GM12878 (cell line): ENCODE data around the gene ABHD12B. TPM values are rescaled to one million over a fixed set of nuclear protein-coding genes. Genes with fewer than 3 reads are reported as not detected.

Experiments used
- ATAC-seq: fragments of 200-7000 bp; cut with Tn5 transposase; 3 replicates; pipeline ENCODE4 v1.9.1; 2020; ENCODE audit warnings: mild to moderate bottlenecking, moderate library complexity
- BruUV-seq: library from RNA; stranded (reverse); fragments of 400-500 nt; replicated peaks from 2 replicates; lab custom pipeline; 2021; lab: Mats Ljungman, UMichigan
- CTCF ChIA-PET: fragments of 300-600 bp; sonication (Branson Sonifier 250); formaldehyde crosslinking; extraction: SDS; loops from one replicate; lab custom pipeline; 2021; ENCODE audit warnings: inconsistent platforms; lab: Yijun Ruan, JAX
- POLR2A ChIA-PET: fragments of 350-600 bp; formaldehyde crosslinking; extraction: SDS; loops from one replicate; lab custom pipeline; 2021; ENCODE audit warnings: inconsistent platforms; lab: Charles Lee
- RAD21 ChIA-PET: fragments of 300-600 bp; sonication (Branson Sonifier 250); formaldehyde crosslinking; loops from one replicate; lab custom pipeline; 2023; ENCODE audit warnings: antibody characterized with exemption; ENCODE audit not compliant: unreplicated experiment; lab: Charles Lee
- SMC1A ChIA-PET: fragments of 300-600 bp; sonication (Branson Sonifier 250); formaldehyde crosslinking; loops from one replicate; lab custom pipeline; 2023; ENCODE audit not compliant: unreplicated experiment, uncharacterized antibody; lab: Charles Lee
- DNase-seq: peaks from one replicate; pipeline ENCODE4 v3.0.0-alpha.2; 2011; ENCODE audit warnings: low read depth, low spot score
- FAIRE-seq: peaks from 3 replicates; lab custom pipeline; 2011; peaks lifted over from hg19 to GRCh38; lab: Jason Lieb, UNC
- H2AFZ ChIP-seq: 2 replicates; pipeline ENCODE4 v1.6.0; 2011; ENCODE audit warnings: low read depth, low read length, control low read depth; ENCODE audit not compliant: control insufficient read depth
- H3K27ac ChIP-seq: 2 replicates; pipeline ENCODE4 v1.5.1; 2011; ENCODE audit warnings: control low read depth; ENCODE audit not compliant: control insufficient read depth, insufficient read depth
- H3K27me3 ChIP-seq, 2 experiments: replicated peaks in 1 of 2; 2 replicates each; pipeline versions ENCODE4 v1.6.0 to v1.6.1; 2011; ENCODE audit warnings: low read length in 1 of 2; ENCODE audit not compliant: control insufficient read depth in 2 of 2, insufficient read depth in 2 of 2
- H3K36me3 ChIP-seq, 2 experiments: 2 replicates each; pipeline ENCODE4 v1.5.1; 2011; ENCODE audit warnings: low read length in 1 of 2; ENCODE audit not compliant: control insufficient read depth in 2 of 2, insufficient read depth in 2 of 2
- H3K4me1 ChIP-seq: 2 replicates; pipeline ENCODE4 v1.6.1; 2011; ENCODE audit warnings: mild to moderate bottlenecking, low read length, moderate library complexity, mixed read lengths; ENCODE audit not compliant: control insufficient read depth, insufficient read depth
- H3K4me2 ChIP-seq: 2 replicates; pipeline ENCODE4 v1.6.0; 2011; ENCODE audit warnings: control low read depth; ENCODE audit not compliant: control insufficient read depth, insufficient read depth
- H3K4me3 ChIP-seq: fragments of 200-600 bp; sonication (generic); 2 replicates; pipeline ENCODE4 v1.5.1; 2016
- H3K79me2 ChIP-seq: 2 replicates; pipeline ENCODE4 v1.6.0; 2011; ENCODE audit warnings: low read length; ENCODE audit not compliant: control insufficient read depth, insufficient read depth
- H3K9ac ChIP-seq: 2 replicates; pipeline ENCODE4 v1.8.0; 2011; ENCODE audit warnings: low read length, control low read depth, mixed read lengths; ENCODE audit not compliant: control insufficient read depth, insufficient read depth
- H3K9me3 ChIP-seq: replicated peaks from 3 replicates; pipeline ENCODE4 v1.5.1; 2011; ENCODE audit warnings: mild to moderate bottlenecking, low read length; ENCODE audit not compliant: control insufficient read depth, insufficient read depth
- H4K20me1 ChIP-seq: 2 replicates; pipeline ENCODE4 v1.6.0; 2011; ENCODE audit not compliant: control insufficient read depth, insufficient read depth
- EED ChIP-seq: sonication (generic); IDR thresholded peaks from 2 replicates; pipeline ENCODE4 v1.6.1; 2016; ENCODE audit warnings: antibody characterized with exemption, low read depth
- HSF1 ChIP-seq: fragments of 150-350 bp; IDR thresholded peaks from 2 replicates; pipeline ENCODE4 v1.6.1; 2014; ENCODE audit warnings: mild to moderate bottlenecking, low read depth, low read length
- IRF4 ChIP-seq: IDR thresholded peaks from 2 replicates; pipeline ENCODE4 v1.6.1; 2011; ENCODE audit warnings: low read depth, low read length
- RELA ChIP-seq: fragments of 450-650 bp; IDR thresholded peaks from 2 replicates; pipeline ENCODE4 v1.8.0; 2014; ENCODE audit warnings: borderline replicate concordance; ENCODE audit not compliant: partially characterized antibody
- STAT3 ChIP-seq: IDR thresholded peaks from 2 replicates; pipeline ENCODE4 v1.6.1; 2011; ENCODE audit warnings: low read depth, low read length, improper control_type of control experiment
- WGBS: methylation state at CpG from one replicate; pipeline ENCODE4 v1.1.6; 2016; ENCODE audit warnings: low lambda C conversion rate; ENCODE audit not compliant: insufficient replicate concordance, insufficient coverage; ENCODE audit errors: missing lambda C conversion rate; 5-methylcytosine and 5-hydroxymethylcytosine counted together
- in situ Hi-C: fragments of 300-500 bp; cut with MboI; formaldehyde crosslinking; loops from 9 replicates; pipeline ENCODE4 v1.14.3; 2018; ENCODE audit warnings: mixed read lengths
- intact Hi-C: fragments of 100-400 bp; cut with micrococcal nuclease; formaldehyde crosslinking; loops from one replicate; pipeline ENCODE4 v1.14.2; 2022; ENCODE audit not compliant: unreplicated experiment
- polyA plus RNA-seq, 11 experiments: library from polyadenylated mRNA; depleted of rRNA in 4 of 11; unstranded in 6 of 11; stranded (reverse) in 5 of 11; fragments of >200 nt; fragmentation: Nextera tagmentation in 4 of 11; fragmentation: Illumina TruSeq in 1 of 11; extraction: Ambion mirVana in 4 of 11; extraction: Trizol in 1 of 11; gene quantifications; 1 replicate in 1 of 11; 2 replicates in 10 of 11; pipeline versions ENCODE4 v1.2.1 to v1.2.3, GENCODE V29; 2011 to 2016; ENCODE audit warnings: inconsistent platforms in 2 of 11, missing spikeins in 2 of 11, low read depth in 1 of 11
- total RNA-seq, 4 experiments: library from RNA; depleted of rRNA in 3 of 4; stranded (reverse); fragments of >200 nt in 3 of 4; fragmentation: Illumina TruSeq in 1 of 4; extraction: Trizol in 1 of 4; gene quantifications; 2 replicates each; pipeline versions ENCODE4 v1.2.1 to v1.2.3, GENCODE V29; 2013 to 2021

Gene ABHD12B
- total and polyA plus RNA-seq, 10 of the 15 experiments (the other 5 are each of a cell fraction or from before 2014, with no cell fraction given), result not detected

GRCh38 chr14:50944647-50945413 is 73.0 kb downstream of the ABHD12B start:
- intact Hi-C loops (no loop called here), in situ Hi-C loops (no loop called here)
- BruUV-seq, result no TSS peak
- Histone ChIP-seq H3K4me2 (peak overlapping the region; percentile 91), H3K9me3 (no peaks in the 10 kb centered on the region; the same call in 2 of the 3 replicates), H3K4me1 (peaks cover 8% of the 10 kb centered on the region), H2AFZ (peak overlapping the region; percentile 57), H3K9ac (peak overlapping the region; percentile 43; the same call in 1 of the 2 replicates), H4K20me1 (no peaks in the 10 kb centered on the region), H3K79me2 (no peaks in the 10 kb centered on the region), H3K4me3 (peak overlapping the region; percentile 65), H3K36me3 (no peaks in the 10 kb centered on the region), H3K27ac (no peak overlapping the region), H3K27me3 (peaks cover 6 to 14% of the 10 kb centered on the region in 2 experiments)
- ChIA-PET SMC1A (no interaction called here), RAD21 (no interaction called here), POLR2A (no interaction called here), CTCF (no interaction called here)
- FAIRE-seq, result no peak
- ATAC-seq, result peak; percentile 53
- 11% methylated on average over 29 of the region's 29 CpGs for WGBS
- TF ChIP-seq STAT3 (no peak), EED (0 out of 2 replicates have a peak, but pooled peaks have one; percentile 15), IRF4 (no peak)
- no peak for DNase-seq

DNA sequence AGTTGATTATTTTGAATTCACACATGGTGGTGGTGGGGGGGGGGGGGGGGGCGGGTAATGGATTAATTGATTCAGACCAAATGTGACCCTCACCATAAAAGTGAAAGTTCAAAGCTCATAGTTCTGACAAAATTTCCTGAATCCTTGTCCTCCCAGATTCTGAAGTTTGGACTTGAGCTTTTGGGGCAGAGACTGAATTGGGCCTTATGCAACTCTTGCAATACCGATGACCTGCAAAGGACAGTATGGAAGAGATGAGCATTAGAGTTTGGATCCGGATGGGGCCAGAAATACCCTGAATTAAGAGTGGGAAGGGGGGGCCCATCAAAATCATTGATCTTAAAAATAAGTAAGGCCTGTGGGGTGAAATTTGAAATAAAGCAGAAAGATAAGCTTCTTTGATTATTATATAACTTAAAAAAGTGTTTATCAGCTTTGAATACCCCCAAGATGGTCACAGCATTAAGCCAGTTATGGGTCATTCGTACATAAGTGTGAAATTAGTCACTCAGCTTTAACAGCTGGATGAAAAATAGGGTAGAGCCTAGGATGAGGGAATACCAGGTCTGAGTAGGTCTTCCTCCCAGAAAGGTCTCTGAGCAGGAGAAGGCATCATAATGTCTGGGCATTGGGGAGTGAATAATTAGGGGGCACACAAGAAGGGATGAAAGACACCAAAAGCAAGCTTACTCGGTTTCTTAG is 74.5 kb downstream of the ABHD12B start:
- DNase-seq (no peak), ATAC-seq (no peak), FAIRE-seq (no peak)
- in situ Hi-C loops, result no loop called here
- Histone ChIP-seq H3K27me3 (peaks cover 6 to 14% of the 10 kb centered on the region in 2 experiments), H2AFZ (no peak overlapping the region), H3K4me3 (no peak overlapping the region), H3K9ac (no peak overlapping the region), H3K4me2 (no peak overlapping the region), H3K4me1 (peaks cover 8% of the 10 kb centered on the region), H3K9me3 (no peaks in the 10 kb centered on the region; the same call in 2 of the 3 replicates), H4K20me1 (no peaks in the 10 kb centered on the region), H3K79me2 (no peaks in the 10 kb centered on the region), H3K27ac (no peak overlapping the region), H3K36me3 (no peaks in the 10 kb centered on the region)
- CTCF ChIA-PET, result no interaction called here
- BruUV-seq, result no TSS peak
- SMC1A ChIA-PET, result no interaction called here
- RAD21 ChIA-PET, result no interaction called here
- intact Hi-C loops, result no loop called here
- POLR2A ChIA-PET, result no interaction called here
- TF ChIP-seq RELA (no peak), HSF1 (no peak)
- WGBS, result 60% methylated on average over 5 of the region's 5 CpGs
